WTC11 (cell line): ENCODE data around the gene KDM4B. TPM values are rescaled to one million over a fixed set of nuclear protein-coding genes. Genes with fewer than 3 reads are reported as not detected.

ENCODE experiments used
- ATAC-seq: fragments of 200-7000 bp; cut with Tn5 transposase; 2 replicates; pipeline ENCODE4 v1.10.0; 2021; ENCODE audit warnings: mild to moderate bottlenecking, moderate library complexity
- CTCF ChIA-PET: fragments of 300-600 bp; sonication (Branson Sonifier 250); formaldehyde crosslinking; loops from one replicate; lab custom pipeline; 2021; ENCODE audit warnings: antibody characterized with exemption; lab: Charles Lee
- POLR2A ChIA-PET: fragments of 350-600 bp; sonication (Branson Sonifier 250); formaldehyde crosslinking; loops from one replicate; lab custom pipeline; 2021; ENCODE audit warnings: antibody characterized with exemption; lab: Charles Lee
- DNase-seq: peaks from one replicate; pipeline ENCODE4 v3.0.0; 2021; ENCODE audit warnings: low spot score
- H3K27ac Mint-ChIP-seq: 2 replicates; pipeline ENCODE4 v1.8.0; 2021; ENCODE audit warnings: mixed read lengths
- H3K27me3 Mint-ChIP-seq: 2 replicates; pipeline ENCODE4 v1.8.0; 2021; ENCODE audit warnings: low read depth, mild to moderate bottlenecking, moderate library complexity, mixed read lengths
- H3K36me3 Mint-ChIP-seq: 2 replicates; pipeline ENCODE4 v1.8.0; 2021; ENCODE audit warnings: mixed read lengths
- H3K4me1 Mint-ChIP-seq: 2 replicates; pipeline ENCODE4 v1.8.0; 2022; ENCODE audit warnings: mixed read lengths
- H3K4me3 Mint-ChIP-seq: 2 replicates; pipeline ENCODE4 v1.8.0; 2021; ENCODE audit warnings: mild to moderate bottlenecking, moderate library complexity, mixed read lengths
- H3K9me3 Mint-ChIP-seq: 2 replicates; pipeline ENCODE4 v1.8.0; 2021; ENCODE audit warnings: mixed read lengths
- ETV6 ChIP-seq: sonication (generic); formaldehyde crosslinking; IDR thresholded peaks from 2 replicates; pipeline ENCODE4 v1.8.1; 2022; ENCODE audit warnings: mild to moderate bottlenecking, missing genetic modification reagents
- FOXK1 ChIP-seq: sonication (generic); formaldehyde crosslinking; IDR thresholded peaks from 2 replicates; pipeline ENCODE4 v1.8.0; 2022; ENCODE audit warnings: mild to moderate bottlenecking, moderate library complexity, missing genetic modification reagents
- MXD4 ChIP-seq: fragments of 250-450 bp; sonication (Bioruptor Pico); IDR thresholded peaks from 2 replicates; pipeline ENCODE4 v1.8.0; 2021; ENCODE audit warnings: mild to moderate bottlenecking, moderate library complexity, borderline replicate concordance
- RELA ChIP-seq: sonication (generic); formaldehyde crosslinking; IDR thresholded peaks from 2 replicates; pipeline ENCODE4 v1.8.1; 2022; ENCODE audit warnings: missing genetic modification reagents, mild to moderate bottlenecking, borderline replicate concordance
- total RNA-seq: library from RNA; stranded (reverse); gene quantifications from 3 replicates; pipeline ENCODE4 v1.2.3, GENCODE V29; 2021
- TF ChIP-seq, protein P1 (sequence below): sonication (generic); formaldehyde crosslinking; IDR thresholded peaks from 2 replicates; pipeline ENCODE4 v1.8.1; 2023; ENCODE audit warnings: mild to moderate bottlenecking, moderate library complexity, missing genetic modification reagents
- TF ChIP-seq, protein P2 (sequence below): fragments of 250-450 bp; sonication (Bioruptor Pico); IDR thresholded peaks from 2 replicates; pipeline ENCODE4 v1.8.0; 2021; ENCODE audit warnings: mild to moderate bottlenecking
- TF ChIP-seq, protein P3 (sequence below): sonication (generic); formaldehyde crosslinking; IDR thresholded peaks from 2 replicates; pipeline ENCODE4 v1.8.1; 2023; ENCODE audit warnings: mild to moderate bottlenecking, missing genetic modification reagents
- TF ChIP-seq, protein P4 (sequence below): sonication (generic); formaldehyde crosslinking; IDR thresholded peaks from 2 replicates; pipeline ENCODE4 v1.8.0; 2022; ENCODE audit warnings: mild to moderate bottlenecking, missing genetic modification reagents
- TF ChIP-seq, protein P5 (sequence below): sonication (generic); formaldehyde crosslinking; IDR thresholded peaks from 2 replicates; pipeline ENCODE4 v1.8.1; 2023; ENCODE audit warnings: mild to moderate bottlenecking, missing genetic modification reagents, moderate library complexity
- TF ChIP-seq, protein P6 (sequence below): sonication (generic); formaldehyde crosslinking; conservative IDR thresholded peaks from 2 replicates; pipeline ENCODE4 v1.8.1; 2023; ENCODE audit warnings: mild to moderate bottlenecking, low read depth, missing genetic modification reagents, moderate library complexity
- TF ChIP-seq, protein P7 (sequence below): fragments of 250-450 bp; sonication (Bioruptor Pico); IDR thresholded peaks from 2 replicates; pipeline ENCODE4 v1.9.0; 2021; ENCODE audit warnings: mild to moderate bottlenecking, borderline replicate concordance
- TF ChIP-seq, protein P8 (sequence below): sonication (generic); formaldehyde crosslinking; IDR thresholded peaks from 2 replicates; pipeline ENCODE4 v1.8.1; 2022; ENCODE audit warnings: missing genetic modification reagents, borderline replicate concordance
- TF ChIP-seq, protein P9 (sequence below): sonication (generic); formaldehyde crosslinking; IDR thresholded peaks from 2 replicates; pipeline ENCODE4 v1.8.0; 2022; ENCODE audit warnings: mild to moderate bottlenecking, missing genetic modification reagents

The KDM4B gene
- total RNA-seq, 1 experiment from 2014 or later, result 43.2 TPM

DNA sequence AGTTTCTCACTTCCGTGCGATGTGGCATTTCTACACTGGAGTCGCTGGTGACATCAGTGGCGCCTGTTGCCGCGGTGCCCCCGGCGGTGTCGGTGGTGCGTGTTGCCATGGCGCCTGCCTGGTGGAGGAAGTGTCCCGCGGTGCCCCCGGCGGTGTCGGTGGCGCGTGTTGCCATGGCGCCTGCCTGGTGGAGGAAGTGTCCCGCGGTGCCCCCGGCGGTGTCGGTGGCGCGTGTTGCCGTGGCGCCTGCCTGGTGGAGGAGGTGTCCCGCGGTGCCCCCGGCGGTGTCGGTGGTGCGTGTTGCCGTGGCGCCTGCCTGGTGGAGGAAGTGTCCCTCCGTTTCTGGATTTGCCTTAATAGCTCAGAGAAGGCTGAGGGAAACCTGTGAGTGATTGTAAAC is 127.6 kb downstream of the KDM4B start:
- ChIA-PET POLR2A (no interaction called here), CTCF (interaction anchor here (0.8 to 2.1 kb wide), 2 partner anchors 10 to 48 kb away, joined by 3 to 7 read pairs; no protein-coding TSS in a partner anchor)
- H3K4me1 Mint-ChIP-seq, result no peaks in the 10 kb centered on the region
- peaks cover 27% of the 10 kb centered on the region for H3K9me3 Mint-ChIP-seq
- TF ChIP-seq, protein P1, sequence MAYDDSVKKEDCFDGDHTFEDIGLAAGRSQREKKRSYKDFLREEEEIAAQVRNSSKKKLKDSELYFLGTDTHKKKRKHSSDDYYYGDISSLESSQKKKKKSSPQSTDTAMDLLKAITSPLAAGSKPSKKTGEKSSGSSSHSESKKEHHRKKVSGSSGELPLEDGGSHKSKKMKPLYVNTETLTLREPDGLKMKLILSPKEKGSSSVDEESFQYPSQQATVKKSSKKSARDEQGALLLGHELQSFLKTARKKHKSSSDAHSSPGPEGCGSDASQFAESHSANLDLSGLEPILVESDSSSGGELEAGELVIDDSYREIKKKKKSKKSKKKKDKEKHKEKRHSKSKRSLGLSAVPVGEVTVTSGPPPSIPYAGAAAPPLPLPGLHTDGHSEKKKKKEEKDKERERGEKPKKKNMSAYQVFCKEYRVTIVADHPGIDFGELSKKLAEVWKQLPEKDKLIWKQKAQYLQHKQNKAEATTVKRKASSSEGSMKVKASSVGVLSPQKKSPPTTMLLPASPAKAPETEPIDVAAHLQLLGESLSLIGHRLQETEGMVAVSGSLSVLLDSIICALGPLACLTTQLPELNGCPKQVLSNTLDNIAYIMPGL (CRISPR knock-in tag), result no peak
- TF ChIP-seq, protein P2, sequence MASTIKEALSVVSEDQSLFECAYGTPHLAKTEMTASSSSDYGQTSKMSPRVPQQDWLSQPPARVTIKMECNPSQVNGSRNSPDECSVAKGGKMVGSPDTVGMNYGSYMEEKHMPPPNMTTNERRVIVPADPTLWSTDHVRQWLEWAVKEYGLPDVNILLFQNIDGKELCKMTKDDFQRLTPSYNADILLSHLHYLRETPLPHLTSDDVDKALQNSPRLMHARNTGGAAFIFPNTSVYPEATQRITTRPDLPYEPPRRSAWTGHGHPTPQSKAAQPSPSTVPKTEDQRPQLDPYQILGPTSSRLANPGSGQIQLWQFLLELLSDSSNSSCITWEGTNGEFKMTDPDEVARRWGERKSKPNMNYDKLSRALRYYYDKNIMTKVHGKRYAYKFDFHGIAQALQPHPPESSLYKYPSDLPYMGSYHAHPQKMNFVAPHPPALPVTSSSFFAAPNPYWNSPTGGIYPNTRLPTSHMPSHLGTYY (CRISPR knock-in tag), result no peak
- TF ChIP-seq RELA (no peak), MXD4 (CRISPR knock-in tag) (no peak), ETV6 (CRISPR knock-in tag) (no peak), FOXK1 (CRISPR knock-in tag) (no peak)
- TF ChIP-seq, protein P3, sequence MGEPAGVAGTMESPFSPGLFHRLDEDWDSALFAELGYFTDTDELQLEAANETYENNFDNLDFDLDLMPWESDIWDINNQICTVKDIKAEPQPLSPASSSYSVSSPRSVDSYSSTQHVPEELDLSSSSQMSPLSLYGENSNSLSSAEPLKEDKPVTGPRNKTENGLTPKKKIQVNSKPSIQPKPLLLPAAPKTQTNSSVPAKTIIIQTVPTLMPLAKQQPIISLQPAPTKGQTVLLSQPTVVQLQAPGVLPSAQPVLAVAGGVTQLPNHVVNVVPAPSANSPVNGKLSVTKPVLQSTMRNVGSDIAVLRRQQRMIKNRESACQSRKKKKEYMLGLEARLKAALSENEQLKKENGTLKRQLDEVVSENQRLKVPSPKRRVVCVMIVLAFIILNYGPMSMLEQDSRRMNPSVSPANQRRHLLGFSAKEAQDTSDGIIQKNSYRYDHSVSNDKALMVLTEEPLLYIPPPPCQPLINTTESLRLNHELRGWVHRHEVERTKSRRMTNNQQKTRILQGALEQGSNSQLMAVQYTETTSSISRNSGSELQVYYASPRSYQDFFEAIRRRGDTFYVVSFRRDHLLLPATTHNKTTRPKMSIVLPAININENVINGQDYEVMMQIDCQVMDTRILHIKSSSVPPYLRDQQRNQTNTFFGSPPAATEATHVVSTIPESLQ (CRISPR knock-in tag), result no peak
- TF ChIP-seq, protein P4, sequence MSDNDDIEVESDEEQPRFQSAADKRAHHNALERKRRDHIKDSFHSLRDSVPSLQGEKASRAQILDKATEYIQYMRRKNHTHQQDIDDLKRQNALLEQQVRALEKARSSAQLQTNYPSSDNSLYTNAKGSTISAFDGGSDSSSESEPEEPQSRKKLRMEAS (CRISPR knock-in tag), result no peak
- TF ChIP-seq, protein P5, sequence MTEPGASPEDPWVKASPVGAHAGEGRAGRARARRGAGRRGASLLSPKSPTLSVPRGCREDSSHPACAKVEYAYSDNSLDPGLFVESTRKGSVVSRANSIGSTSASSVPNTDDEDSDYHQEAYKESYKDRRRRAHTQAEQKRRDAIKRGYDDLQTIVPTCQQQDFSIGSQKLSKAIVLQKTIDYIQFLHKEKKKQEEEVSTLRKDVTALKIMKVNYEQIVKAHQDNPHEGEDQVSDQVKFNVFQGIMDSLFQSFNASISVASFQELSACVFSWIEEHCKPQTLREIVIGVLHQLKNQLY, result no peak
- TF ChIP-seq, protein P6, sequence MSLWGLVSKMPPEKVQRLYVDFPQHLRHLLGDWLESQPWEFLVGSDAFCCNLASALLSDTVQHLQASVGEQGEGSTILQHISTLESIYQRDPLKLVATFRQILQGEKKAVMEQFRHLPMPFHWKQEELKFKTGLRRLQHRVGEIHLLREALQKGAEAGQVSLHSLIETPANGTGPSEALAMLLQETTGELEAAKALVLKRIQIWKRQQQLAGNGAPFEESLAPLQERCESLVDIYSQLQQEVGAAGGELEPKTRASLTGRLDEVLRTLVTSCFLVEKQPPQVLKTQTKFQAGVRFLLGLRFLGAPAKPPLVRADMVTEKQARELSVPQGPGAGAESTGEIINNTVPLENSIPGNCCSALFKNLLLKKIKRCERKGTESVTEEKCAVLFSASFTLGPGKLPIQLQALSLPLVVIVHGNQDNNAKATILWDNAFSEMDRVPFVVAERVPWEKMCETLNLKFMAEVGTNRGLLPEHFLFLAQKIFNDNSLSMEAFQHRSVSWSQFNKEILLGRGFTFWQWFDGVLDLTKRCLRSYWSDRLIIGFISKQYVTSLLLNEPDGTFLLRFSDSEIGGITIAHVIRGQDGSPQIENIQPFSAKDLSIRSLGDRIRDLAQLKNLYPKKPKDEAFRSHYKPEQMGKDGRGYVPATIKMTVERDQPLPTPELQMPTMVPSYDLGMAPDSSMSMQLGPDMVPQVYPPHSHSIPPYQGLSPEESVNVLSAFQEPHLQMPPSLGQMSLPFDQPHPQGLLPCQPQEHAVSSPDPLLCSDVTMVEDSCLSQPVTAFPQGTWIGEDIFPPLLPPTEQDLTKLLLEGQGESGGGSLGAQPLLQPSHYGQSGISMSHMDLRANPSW (CRISPR knock-in tag), result no peak
- TF ChIP-seq, protein P7, sequence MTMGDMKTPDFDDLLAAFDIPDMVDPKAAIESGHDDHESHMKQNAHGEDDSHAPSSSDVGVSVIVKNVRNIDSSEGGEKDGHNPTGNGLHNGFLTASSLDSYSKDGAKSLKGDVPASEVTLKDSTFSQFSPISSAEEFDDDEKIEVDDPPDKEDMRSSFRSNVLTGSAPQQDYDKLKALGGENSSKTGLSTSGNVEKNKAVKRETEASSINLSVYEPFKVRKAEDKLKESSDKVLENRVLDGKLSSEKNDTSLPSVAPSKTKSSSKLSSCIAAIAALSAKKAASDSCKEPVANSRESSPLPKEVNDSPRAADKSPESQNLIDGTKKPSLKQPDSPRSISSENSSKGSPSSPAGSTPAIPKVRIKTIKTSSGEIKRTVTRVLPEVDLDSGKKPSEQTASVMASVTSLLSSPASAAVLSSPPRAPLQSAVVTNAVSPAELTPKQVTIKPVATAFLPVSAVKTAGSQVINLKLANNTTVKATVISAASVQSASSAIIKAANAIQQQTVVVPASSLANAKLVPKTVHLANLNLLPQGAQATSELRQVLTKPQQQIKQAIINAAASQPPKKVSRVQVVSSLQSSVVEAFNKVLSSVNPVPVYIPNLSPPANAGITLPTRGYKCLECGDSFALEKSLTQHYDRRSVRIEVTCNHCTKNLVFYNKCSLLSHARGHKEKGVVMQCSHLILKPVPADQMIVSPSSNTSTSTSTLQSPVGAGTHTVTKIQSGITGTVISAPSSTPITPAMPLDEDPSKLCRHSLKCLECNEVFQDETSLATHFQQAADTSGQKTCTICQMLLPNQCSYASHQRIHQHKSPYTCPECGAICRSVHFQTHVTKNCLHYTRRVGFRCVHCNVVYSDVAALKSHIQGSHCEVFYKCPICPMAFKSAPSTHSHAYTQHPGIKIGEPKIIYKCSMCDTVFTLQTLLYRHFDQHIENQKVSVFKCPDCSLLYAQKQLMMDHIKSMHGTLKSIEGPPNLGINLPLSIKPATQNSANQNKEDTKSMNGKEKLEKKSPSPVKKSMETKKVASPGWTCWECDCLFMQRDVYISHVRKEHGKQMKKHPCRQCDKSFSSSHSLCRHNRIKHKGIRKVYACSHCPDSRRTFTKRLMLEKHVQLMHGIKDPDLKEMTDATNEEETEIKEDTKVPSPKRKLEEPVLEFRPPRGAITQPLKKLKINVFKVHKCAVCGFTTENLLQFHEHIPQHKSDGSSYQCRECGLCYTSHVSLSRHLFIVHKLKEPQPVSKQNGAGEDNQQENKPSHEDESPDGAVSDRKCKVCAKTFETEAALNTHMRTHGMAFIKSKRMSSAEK, result no peak
- TF ChIP-seq, protein P8, sequence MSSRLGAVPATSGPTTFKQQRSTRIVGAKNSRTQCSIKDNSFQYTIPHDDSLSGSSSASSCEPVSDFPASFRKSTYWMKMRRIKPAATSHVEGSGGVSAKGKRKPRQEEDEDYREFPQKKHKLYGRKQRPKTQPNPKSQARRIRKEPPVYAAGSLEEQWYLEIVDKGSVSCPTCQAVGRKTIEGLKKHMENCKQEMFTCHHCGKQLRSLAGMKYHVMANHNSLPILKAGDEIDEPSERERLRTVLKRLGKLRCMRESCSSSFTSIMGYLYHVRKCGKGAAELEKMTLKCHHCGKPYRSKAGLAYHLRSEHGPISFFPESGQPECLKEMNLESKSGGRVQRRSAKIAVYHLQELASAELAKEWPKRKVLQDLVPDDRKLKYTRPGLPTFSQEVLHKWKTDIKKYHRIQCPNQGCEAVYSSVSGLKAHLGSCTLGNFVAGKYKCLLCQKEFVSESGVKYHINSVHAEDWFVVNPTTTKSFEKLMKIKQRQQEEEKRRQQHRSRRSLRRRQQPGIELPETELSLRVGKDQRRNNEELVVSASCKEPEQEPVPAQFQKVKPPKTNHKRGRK (CRISPR knock-in tag), result no peak
- TF ChIP-seq, protein P9, sequence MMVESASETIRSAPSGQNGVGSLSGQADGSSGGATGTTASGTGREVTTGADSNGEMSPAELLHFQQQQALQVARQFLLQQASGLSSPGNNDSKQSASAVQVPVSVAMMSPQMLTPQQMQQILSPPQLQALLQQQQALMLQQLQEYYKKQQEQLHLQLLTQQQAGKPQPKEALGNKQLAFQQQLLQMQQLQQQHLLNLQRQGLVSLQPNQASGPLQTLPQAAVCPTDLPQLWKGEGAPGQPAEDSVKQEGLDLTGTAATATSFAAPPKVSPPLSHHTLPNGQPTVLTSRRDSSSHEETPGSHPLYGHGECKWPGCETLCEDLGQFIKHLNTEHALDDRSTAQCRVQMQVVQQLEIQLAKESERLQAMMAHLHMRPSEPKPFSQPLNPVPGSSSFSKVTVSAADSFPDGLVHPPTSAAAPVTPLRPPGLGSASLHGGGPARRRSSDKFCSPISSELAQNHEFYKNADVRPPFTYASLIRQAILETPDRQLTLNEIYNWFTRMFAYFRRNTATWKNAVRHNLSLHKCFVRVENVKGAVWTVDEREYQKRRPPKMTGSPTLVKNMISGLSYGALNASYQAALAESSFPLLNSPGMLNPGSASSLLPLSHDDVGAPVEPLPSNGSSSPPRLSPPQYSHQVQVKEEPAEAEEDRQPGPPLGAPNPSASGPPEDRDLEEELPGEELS (CRISPR knock-in tag), result no peak
- no peak overlapping the region for H3K4me3 Mint-ChIP-seq
- no peaks in the 10 kb centered on the region for H3K27me3 Mint-ChIP-seq
- ATAC-seq (no peak), DNase-seq (no peak)
- H3K36me3 Mint-ChIP-seq, result peaks cover 45% of the 10 kb centered on the region
- no peak overlapping the region for H3K27ac Mint-ChIP-seq
